ENCODE results near the gene SMARCA2. TPM values are rescaled to one million over a fixed set of nuclear protein-coding genes. Genes with fewer than 3 reads are reported as not detected.

Gene SMARCA2
- total and polyA plus RNA-seq, 9 of the 15 experiments (the other 6 are each of a cell fraction or from before 2014, with no cell fraction given) = 8.0 to 34.8 (median 25.5) TPM

GRCh38 chr9:2192356-2192979, 177.3 kb downstream of the SMARCA2 start:
- Histone ChIP-seq H3K4me2 (ENCODE audit: insufficient read depth, low read length) (no peak overlapping the region), H3K9ac (ENCODE audit: insufficient read depth in 1 of 2, low read depth in 2 of 2, low read length in 2 of 2) (no peak overlapping the region), H3K27ac (ENCODE audit: extremely low read depth, low read depth, low read length) (no peak overlapping the region), H3K36me3 (ENCODE audit: control insufficient read depth, insufficient read depth, low read length) (peaks cover 31% of the 10 kb centered on the region), H2AFZ (ENCODE audit: low read depth, low read length) (no peak overlapping the region), H3K4me3 (no peak overlapping the region), H3K27me3 (ENCODE audit: control insufficient read depth in 2 of 2, insufficient read depth in 2 of 2, low read length in 2 of 2) (no peaks in the 10 kb centered on the region), H3K9me3 (replicated peaks; ENCODE audit: control insufficient read depth, insufficient read depth, low read depth, low read length) (no peaks in the 10 kb centered on the region), H3K4me1 (replicated peaks in 1 of 2; ENCODE audit: control insufficient read depth in 2 of 2, insufficient read depth in 2 of 2, low read length in 2 of 2) (no peaks in the 10 kb centered on the region), H3K9me1 (ENCODE audit: control insufficient read depth, insufficient read depth, low read length) (no peaks in the 10 kb centered on the region), H3K79me2 (ENCODE audit: control insufficient read depth, insufficient read depth, low read length) (no peaks in the 10 kb centered on the region), H4K20me1 (replicated peaks; ENCODE audit: control insufficient read depth, insufficient read depth, low read length) (no peaks in the 10 kb centered on the region)
- FAIRE-seq (no peak), ATAC-seq (no peak), DNase-seq (ENCODE audit: extremely low read depth in 1 of 4, low spot score in 3 of 4) (no peak)
- in situ Hi-C loops (cut with MboI) = no loop called here
- 92% methylated on average over 5 of the region's 5 CpGs for WGBS (ENCODE audit: insufficient coverage, low coverage, missing lambda C conversion rate)
- CTCF ChIA-PET (ENCODE audit: low intra/inter-chr PET ratio) = no interaction called here
- POLR2A ChIA-PET = no interaction called here
- BruUV-seq (replicated peaks) = no TSS peak
- TF ChIP-seq MCM2 (IDR thresholded peaks at IDR 0.05; ENCODE audit: low read depth) (no peak), SOX6 (IDR thresholded peaks at IDR 0.05) (no peak), RHOXF2B (CRISPR knock-in tag; conservative IDR thresholded peaks at IDR 0.05) (no peak), U2AF1 (optimal IDR thresholded peaks at IDR 0.05; ENCODE audit: low read depth, low read length) (no peak), ZNF584 (CRISPR knock-in tag; IDR thresholded peaks at IDR 0.05; ENCODE audit: low read depth) (no peak), ZFP1 (CRISPR knock-in tag; IDR thresholded peaks at IDR 0.05) (no peak), SIN3B (IDR thresholded peaks at IDR 0.05; ENCODE audit: low read depth) (no peak), HDAC2 (IDR thresholded peaks at IDR 0.05) (no peak), SREBF2 (CRISPR knock-in tag; IDR thresholded peaks at IDR 0.05) (no peak), NELFE (IDR thresholded peaks at IDR 0.05; ENCODE audit: insufficient read depth, insufficient read length) (no peak), NFE2L1 (tag; IDR thresholded peaks at IDR 0.05; ENCODE audit: borderline replicate concordance, low read depth) (no peak), NR3C1 (CRISPR knock-in tag; IDR thresholded peaks at IDR 0.05) (no peak), ZNF449 (CRISPR knock-in tag; IDR thresholded peaks at IDR 0.05) (no peak), POLR2AphosphoS5 (IDR thresholded peaks at IDR 0.05; ENCODE audit: control insufficient read depth, insufficient read depth, low read depth, low read length) (no peak)
- intact Hi-C loops (cut with micrococcal nuclease) = no loop called here

Data from K562 (cell line).